Hematopoietic multipotent progenitor cell treated with erythropoietin and hydrocortisone succinate and interleukin-3 and kit ligand, for 17 days (in vitro differentiated cells): ENCODE measurements around the gene LRFN2.

Experiments
- DNase-seq: peaks from one replicate; pipeline ENCODE4 v3.0.0-alpha.2; 2015; ENCODE audit warnings: low spot score

Gene LRFN2

GRCh38 chr6:40378725-40379074 lies 208.5 kb downstream of the LRFN2 start:
- DNase-seq, result no peak

- DNase-seq, result no peak
Observed at GRCh38 chr6:40378071-40378724, 209.0 kb downstream of the LRFN2 start.

GRCh38 chr6:40377173-40377806 lies 209.9 kb downstream of the LRFN2 start:
- DNase-seq, result no peak

GRCh38 chr6:40376113-40376650 lies 211.0 kb downstream of the LRFN2 start:
- no peak for DNase-seq

GRCh38 chr6:40373267-40373666 lies 213.9 kb downstream of the LRFN2 start:
- DNase-seq, result no peak

- no peak for DNase-seq
Observed at GRCh38 chr6:40371621-40372020, 215.5 kb downstream of the LRFN2 start.

GRCh38 chr6:40371095-40371494 lies 216.1 kb downstream of the LRFN2 start:
- no peak for DNase-seq

- DNase-seq, result no peak
Observed at GRCh38 chr6:40369891-40370290, 217.3 kb downstream of the LRFN2 start.

GRCh38 chr6:40369042-40369441 lies 218.1 kb downstream of the LRFN2 start:
- DNase-seq, result no peak

GRCh38 chr6:40362859-40363258 lies 224.3 kb downstream of the LRFN2 start:
- no peak for DNase-seq

- DNase-seq, result no peak
Observed at GRCh38 chr6:40359808-40360207, 227.4 kb downstream of the LRFN2 start.

GRCh38 chr6:40358473-40359460 lies 228.4 kb downstream of the LRFN2 start:
- DNase-seq, result no peak

- DNase-seq, result no peak
Observed at GRCh38 chr6:40356242-40356910, 230.8 kb downstream of the LRFN2 start.

- DNase-seq, result no peak
Observed at GRCh38 chr6:40355532-40355931, 231.6 kb downstream of the LRFN2 start.

- DNase-seq, result no peak
Observed at GRCh38 chr6:40355066-40355465, 232.1 kb downstream of the LRFN2 start.

- no peak for DNase-seq
Observed at GRCh38 chr6:40353967-40354452, 233.2 kb downstream of the LRFN2 start.

GRCh38 chr6:40353197-40353966 lies 233.8 kb downstream of the LRFN2 start:
- DNase-seq, result no peak

- no peak for DNase-seq
Observed at GRCh38 chr6:40352527-40353170, 234.5 kb downstream of the LRFN2 start.

GRCh38 chr6:40352006-40352405 lies 235.2 kb downstream of the LRFN2 start:
- no peak for DNase-seq

- DNase-seq, result no peak
Observed at GRCh38 chr6:40350747-40351217, 236.4 kb downstream of the LRFN2 start.
